H9 (cell line): ENCODE data around the gene ACTN4. TPM values are rescaled to one million over a fixed set of nuclear protein-coding genes. Genes with fewer than 3 reads are reported as not detected.

Experiments used
- DNase-seq: peaks from one replicate; pipeline ENCODE4 v3.0.0-alpha.2; 2017
- H2AFZ ChIP-seq: one replicate; pipeline ENCODE4 v1.6.1; 2013; ENCODE audit warnings: mild to moderate bottlenecking, low read length, control low read depth, moderate library complexity
- H2AK5ac ChIP-seq: 2 replicates; pipeline ENCODE4 v1.6.1; 2013; ENCODE audit warnings: low read length, control low read depth, mixed read lengths; ENCODE audit not compliant: insufficient read length
- H2BK120ac ChIP-seq: one replicate; pipeline ENCODE4 v1.6.1; 2013; ENCODE audit warnings: low read depth, mild to moderate bottlenecking, low read length, control low read depth, inconsistent platforms; ENCODE audit not compliant: poor library complexity, severe bottlenecking
- H2BK12ac ChIP-seq: 2 replicates; pipeline ENCODE4 v1.6.1; 2013; ENCODE audit warnings: low read length, control low read depth, mixed read lengths, low read depth; ENCODE audit not compliant: insufficient read length
- H2BK15ac ChIP-seq: 2 replicates; pipeline ENCODE4 v1.6.1; 2013; ENCODE audit warnings: low read depth, low read length, control low read depth
- H2BK20ac ChIP-seq: one replicate; pipeline ENCODE4 v1.6.1; 2013; ENCODE audit warnings: low read depth, mild to moderate bottlenecking, low read length, control low read depth, inconsistent platforms; ENCODE audit not compliant: poor library complexity, severe bottlenecking
- H2BK5ac ChIP-seq: 2 replicates; pipeline ENCODE4 v1.6.1; 2013; ENCODE audit warnings: low read length, control low read depth, mixed read lengths; ENCODE audit not compliant: insufficient read length
- H3K14ac ChIP-seq: 2 replicates; pipeline ENCODE4 v1.6.1; 2013; ENCODE audit warnings: low read length, control low read depth; ENCODE audit not compliant: insufficient read depth
- H3K18ac ChIP-seq: 2 replicates; pipeline ENCODE4 v1.6.1; 2013; ENCODE audit warnings: low read depth, mild to moderate bottlenecking, mixed read lengths, low read length, control low read depth; ENCODE audit not compliant: insufficient read length
- H3K23ac ChIP-seq: 2 replicates; pipeline ENCODE4 v1.6.1; 2013; ENCODE audit warnings: low read length, control low read depth, mixed read lengths, low read depth; ENCODE audit not compliant: insufficient read length
- H3K23me2 ChIP-seq: 2 replicates; pipeline ENCODE4 v1.6.1; 2013; ENCODE audit warnings: low read depth, mild to moderate bottlenecking, mixed read lengths, low read length, control low read depth; ENCODE audit not compliant: insufficient read length, poor library complexity, severe bottlenecking
- H3K27ac ChIP-seq: 2 replicates; pipeline ENCODE4 v1.5.1; 2013; ENCODE audit warnings: low read length, control low read depth, mixed read lengths, low read depth; ENCODE audit not compliant: insufficient read length
- H3K27me3 ChIP-seq: 2 replicates; pipeline ENCODE4 v1.6.1; 2013; ENCODE audit warnings: low read length, control low read depth, inconsistent platforms; ENCODE audit not compliant: insufficient read depth
- H3K4ac ChIP-seq: 2 replicates; pipeline ENCODE4 v1.6.1; 2013; ENCODE audit warnings: low read depth, mild to moderate bottlenecking, control low read depth, inconsistent platforms, low read length, moderate library complexity
- H3K4me1 ChIP-seq: 2 replicates; pipeline ENCODE4 v1.6.1; 2013; ENCODE audit warnings: low read length, control low read depth, inconsistent platforms; ENCODE audit not compliant: insufficient read depth
- H3K4me2 ChIP-seq: 2 replicates; pipeline ENCODE4 v1.6.1; 2013; ENCODE audit warnings: low read length, control low read depth, mixed read lengths; ENCODE audit not compliant: insufficient read length, insufficient read depth
- H3K56ac ChIP-seq: 2 replicates; pipeline ENCODE4 v1.6.1; 2013; ENCODE audit warnings: low read depth, mild to moderate bottlenecking, mixed read lengths, low read length, control low read depth; ENCODE audit not compliant: insufficient read length
- H3K79me1 ChIP-seq: 2 replicates; pipeline ENCODE4 v1.6.1; 2013; ENCODE audit warnings: low read depth, mild to moderate bottlenecking, moderate library complexity, low read length, control low read depth, inconsistent platforms; ENCODE audit not compliant: insufficient read depth, poor library complexity, severe bottlenecking
- H3K79me2 ChIP-seq: 2 replicates; pipeline ENCODE4 v1.6.1; 2013; ENCODE audit warnings: low read length, control low read depth, inconsistent platforms; ENCODE audit not compliant: insufficient read depth
- H3K9ac ChIP-seq: 2 replicates; pipeline ENCODE4 v1.6.1; 2013; ENCODE audit warnings: low read length, control low read depth, mixed read lengths; ENCODE audit not compliant: insufficient read length; ENCODE audit errors: extremely low read depth
- H3K9me3 ChIP-seq: one replicate; pipeline ENCODE4 v1.6.1; 2013; ENCODE audit warnings: low read depth, low read length, inconsistent platforms; ENCODE audit not compliant: control insufficient read depth
- H3T11ph ChIP-seq: one replicate; pipeline ENCODE4 v1.6.1; 2013; ENCODE audit warnings: mild to moderate bottlenecking, low read length, control low read depth, inconsistent platforms
- H4K20me1 ChIP-seq: one replicate; pipeline ENCODE4 v1.6.1; 2013; ENCODE audit not compliant: control insufficient read depth, insufficient read length, insufficient read depth
- H4K5ac ChIP-seq: 2 replicates; pipeline ENCODE4 v1.6.1; 2013; ENCODE audit warnings: low read depth, mild to moderate bottlenecking, mixed read lengths, low read length, control low read depth; ENCODE audit not compliant: insufficient read length
- H4K8ac ChIP-seq: replicated peaks from 2 replicates; pipeline ENCODE4 v1.6.1; 2013; ENCODE audit warnings: low read length, control low read depth, mixed read lengths, low read depth; ENCODE audit not compliant: insufficient read length
- H4K91ac ChIP-seq: 2 replicates; pipeline ENCODE4 v1.6.1; 2013; ENCODE audit warnings: low read depth, mild to moderate bottlenecking, moderate library complexity, mixed read lengths, low read length, control low read depth; ENCODE audit not compliant: insufficient read length
- H3K27ac Mint-ChIP-seq, 3 experiments: 2 replicates in 2 of 3; 3 replicates in 1 of 3; pipeline ENCODE4 v1.8.0; 2020 to 2021; ENCODE audit warnings: mixed read lengths in 3 of 3, mild to moderate bottlenecking in 1 of 3, moderate library complexity in 1 of 3
- H3K27me3 Mint-ChIP-seq: 2 replicates; pipeline ENCODE4 v1.8.0; 2021; ENCODE audit warnings: low read depth, mild to moderate bottlenecking, moderate library complexity, mixed read lengths
- H3K36me3 Mint-ChIP-seq, 3 experiments: 2 replicates in 2 of 3; 3 replicates in 1 of 3; pipeline ENCODE4 v1.8.0; 2020 to 2021; ENCODE audit warnings: low read depth in 3 of 3, mixed read lengths in 3 of 3; ENCODE audit not compliant: insufficient read depth in 1 of 3
- H3K4me1 Mint-ChIP-seq, 2 experiments: 2 replicates each; pipeline ENCODE4 v1.8.0; 2020; ENCODE audit warnings: mixed read lengths in 2 of 2
- H3K4me3 Mint-ChIP-seq, 2 experiments: 2 replicates in 1 of 2; 3 replicates in 1 of 2; pipeline ENCODE4 v1.8.0; 2020 to 2021; ENCODE audit warnings: mild to moderate bottlenecking in 2 of 2, mixed read lengths in 2 of 2, moderate library complexity in 1 of 2
- H3K9me3 Mint-ChIP-seq, 2 experiments: 2 replicates in 1 of 2; 3 replicates in 1 of 2; pipeline ENCODE4 v1.8.0; 2020; ENCODE audit warnings: mild to moderate bottlenecking in 2 of 2, mixed read lengths in 2 of 2, moderate library complexity in 1 of 2
- WGBS: extraction: QIAGEN DNeasy Blood & Tissue Kit; methylation state at CpG from one replicate; pipeline ENCODE4 v1.1.7; 2013; ENCODE audit warnings: missing lambda C conversion rate, low lambda C conversion rate, mixed read lengths; ENCODE audit not compliant: insufficient read length; ENCODE audit errors: extremely low coverage; 5-methylcytosine and 5-hydroxymethylcytosine counted together
- total RNA-seq: library from RNA; stranded (reverse); gene quantifications from 2 replicates; pipeline ENCODE4 v1.2.1, GENCODE V29; 2021
- TF ChIP-seq, protein P1 (sequence below): fragments of 200-600 bp; sonication (generic); conservative IDR thresholded peaks from 3 replicates; pipeline ENCODE4 v1.8.0; 2021; ENCODE audit warnings: antibody characterized with exemption, mild to moderate bottlenecking

ACTN4 gene
- total RNA-seq, 1 experiment from 2014 or later = 369 TPM

DNA sequence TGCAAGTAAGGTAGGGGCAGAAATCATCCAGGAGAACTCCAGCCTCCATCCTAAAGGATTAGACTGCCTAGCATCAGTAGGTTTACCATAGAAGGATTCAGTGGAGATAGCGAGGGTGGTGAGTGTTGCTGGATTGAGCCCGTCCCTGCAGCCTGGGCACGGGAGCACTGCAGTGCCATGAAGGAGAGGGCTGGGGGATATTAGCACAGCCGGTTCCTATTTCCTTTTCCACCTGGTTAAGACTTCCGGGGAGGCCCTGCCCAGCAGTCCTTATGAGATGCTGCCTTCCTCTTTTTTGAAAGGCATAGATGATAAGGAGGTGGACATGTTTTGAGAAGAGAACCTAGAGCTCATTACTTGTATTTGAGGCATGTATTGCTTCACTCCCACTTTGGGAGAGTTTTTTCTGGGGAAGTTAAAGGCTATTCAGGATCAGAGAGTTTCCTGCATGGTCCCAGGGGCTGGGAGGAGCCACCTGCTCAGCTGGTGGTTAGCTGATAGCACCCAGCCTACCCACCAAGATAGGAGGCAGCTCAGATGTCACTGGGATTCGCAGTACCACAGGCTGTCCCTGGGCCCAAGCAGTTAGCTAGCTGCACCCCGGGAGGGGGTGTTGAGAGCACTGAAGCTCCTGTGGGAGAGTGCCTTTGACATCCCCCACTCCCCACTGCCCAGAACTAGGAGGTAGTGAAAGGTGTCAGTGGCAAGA lies 17.2 kb downstream of the ACTN4 start:
- Histone ChIP-seq H4K5ac (no peak overlapping the region), H3K23ac (no peak overlapping the region), H3K23me2 (no peaks in the 10 kb centered on the region), H2BK12ac (peak overlapping the region; percentile 18), H3K79me2 (peaks cover 44% of the 10 kb centered on the region; the same call in 1 of the 2 replicates), H2BK120ac (no peak overlapping the region), H2AFZ (no peak overlapping the region), H3K18ac (peak overlapping the region; percentile 42), H4K8ac (no peak overlapping the region), H2AK5ac (no peak overlapping the region), H4K91ac (peak overlapping the region; percentile 10), H3K4me1 (peaks cover 46% of the 10 kb centered on the region), H2BK5ac (peak overlapping the region; percentile 1), H3K4ac (no peak overlapping the region), H3K9ac (no peak overlapping the region), H3K56ac (no peak overlapping the region), H3K27me3 (no peaks in the 10 kb centered on the region), H3K27ac (peak overlapping the region; percentile 93), H3K9me3 (no peaks in the 10 kb centered on the region), H2BK15ac (no peak overlapping the region), H3K4me2 (no peak overlapping the region), H3K14ac (peak overlapping the region; percentile 53; the same call in 1 of the 2 replicates), H3T11ph (no peak overlapping the region), H3K79me1 (peaks cover 4% of the 10 kb centered on the region), H4K20me1 (no peaks in the 10 kb centered on the region), H2BK20ac (no peak overlapping the region)
- peak overlapping the region; percentile 24 to 97 (median 75); a peak in 5 of 7 replicates for H3K27ac Mint-ChIP-seq
- no CpG with 5 or more reads among the region's 7 CpGs for WGBS
- TF ChIP-seq, protein P1, sequence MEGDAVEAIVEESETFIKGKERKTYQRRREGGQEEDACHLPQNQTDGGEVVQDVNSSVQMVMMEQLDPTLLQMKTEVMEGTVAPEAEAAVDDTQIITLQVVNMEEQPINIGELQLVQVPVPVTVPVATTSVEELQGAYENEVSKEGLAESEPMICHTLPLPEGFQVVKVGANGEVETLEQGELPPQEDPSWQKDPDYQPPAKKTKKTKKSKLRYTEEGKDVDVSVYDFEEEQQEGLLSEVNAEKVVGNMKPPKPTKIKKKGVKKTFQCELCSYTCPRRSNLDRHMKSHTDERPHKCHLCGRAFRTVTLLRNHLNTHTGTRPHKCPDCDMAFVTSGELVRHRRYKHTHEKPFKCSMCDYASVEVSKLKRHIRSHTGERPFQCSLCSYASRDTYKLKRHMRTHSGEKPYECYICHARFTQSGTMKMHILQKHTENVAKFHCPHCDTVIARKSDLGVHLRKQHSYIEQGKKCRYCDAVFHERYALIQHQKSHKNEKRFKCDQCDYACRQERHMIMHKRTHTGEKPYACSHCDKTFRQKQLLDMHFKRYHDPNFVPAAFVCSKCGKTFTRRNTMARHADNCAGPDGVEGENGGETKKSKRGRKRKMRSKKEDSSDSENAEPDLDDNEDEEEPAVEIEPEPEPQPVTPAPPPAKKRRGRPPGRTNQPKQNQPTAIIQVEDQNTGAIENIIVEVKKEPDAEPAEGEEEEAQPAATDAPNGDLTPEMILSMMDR = no peak
- H3K9me3 Mint-ChIP-seq = no peaks in the 10 kb centered on the region
- peaks cover 84 to 88% of the 10 kb centered on the region in 2 experiments for H3K4me1 Mint-ChIP-seq
- no peaks in the 10 kb centered on the region for H3K27me3 Mint-ChIP-seq
- H3K36me3 Mint-ChIP-seq = peaks cover 12 to 23% (median 15%) of the 10 kb centered on the region in 3 experiments
- no peak for DNase-seq
- H3K4me3 Mint-ChIP-seq = peak overlapping the region in 1 of 2 experiments; percentile 47; a peak in 2 of 5 replicates
